HEK293 (cell line): ENCODE measurements around the gene COX19.

Source experiments
- CTCF ChIA-PET: fragments of 350-600 bp; formaldehyde crosslinking; extraction: SDS; loops from one replicate; lab custom pipeline; 2021; ENCODE audit warnings: antibody characterized with exemption; lab: Yijun Ruan, JAX
- POLR2A ChIA-PET: fragments of 300-600 bp; formaldehyde crosslinking; extraction: SDS; loops from one replicate; lab custom pipeline; 2020; ENCODE audit warnings: antibody characterized with exemption, inconsistent platforms; lab: Yijun Ruan, JAX
- H3K27ac ChIP-seq: fragments of 200-500 bp; sonication (Bioruptor generic); 2 replicates; pipeline ENCODE4 v1.5.1; 2014; ENCODE audit warnings: low read depth, low read length, control low read depth, inconsistent platforms; ENCODE audit errors: extremely low read depth
- H3K36me3 ChIP-seq, 2 experiments: fragments of 200-500 bp in 1 of 2; sonication (Bioruptor generic) in 1 of 2; 1 replicate in 1 of 2; 2 replicates in 1 of 2; pipeline ENCODE4 v1.5.1; 2014 to 2017; ENCODE audit warnings: inconsistent platforms in 2 of 2, low read length in 2 of 2; ENCODE audit not compliant: control insufficient read depth in 2 of 2, insufficient read depth in 1 of 2
- H3K4me1 ChIP-seq: fragments of 200-500 bp; sonication (Bioruptor generic); 2 replicates; pipeline ENCODE4 v1.5.1; 2014; ENCODE audit warnings: mild to moderate bottlenecking, low read length, inconsistent platforms; ENCODE audit not compliant: control insufficient read depth, insufficient read depth
- H3K4me3 ChIP-seq: 2 replicates; pipeline ENCODE4 v1.5.1; 2011; ENCODE audit warnings: low read depth, mild to moderate bottlenecking, control low read depth, low read length, moderate library complexity
- H3K9me3 ChIP-seq: fragments of 200-500 bp; sonication (Bioruptor generic); 2 replicates; pipeline ENCODE4 v1.5.1; 2014; ENCODE audit warnings: low read depth, low read length, inconsistent platforms; ENCODE audit not compliant: control insufficient read depth, insufficient read depth
- HOXC10 ChIP-seq: sonication (generic); formaldehyde crosslinking; IDR thresholded peaks from 2 replicates; pipeline ENCODE4 v1.8.1; 2023; ENCODE audit warnings: mild to moderate bottlenecking, missing genetic modification reagents
- KLF17 ChIP-seq: fragments of 450-650 bp; formaldehyde crosslinking; IDR thresholded peaks from 2 replicates; pipeline ENCODE4 v1.5.1; 2016; ENCODE audit warnings: missing biosample characterization, missing genetic modification characterization
- PRDM2 ChIP-seq: fragments of 450-650 bp; formaldehyde crosslinking; IDR thresholded peaks from 2 replicates; pipeline ENCODE4 v1.5.1; 2016; ENCODE audit warnings: missing biosample characterization, missing genetic modification characterization, borderline replicate concordance
- TRIM28 ChIP-seq: IDR thresholded peaks from 2 replicates; pipeline ENCODE4 v1.6.1; 2011; ENCODE audit warnings: low read length, control low read depth, borderline replicate concordance
- ZBTB11 ChIP-seq: fragments of 450-650 bp; formaldehyde crosslinking; conservative IDR thresholded peaks from 2 replicates; pipeline ENCODE4 v1.5.1; 2016; ENCODE audit warnings: low read depth, missing biosample characterization, missing genetic modification characterization
- ZBTB49 ChIP-seq: fragments of 450-650 bp; formaldehyde crosslinking; IDR thresholded peaks from 2 replicates; pipeline ENCODE4 v1.5.1; 2016; ENCODE audit warnings: missing biosample characterization, missing genetic modification characterization, low read depth
- ZBTB6 ChIP-seq: fragments of 450-650 bp; formaldehyde crosslinking; IDR thresholded peaks from 2 replicates; pipeline ENCODE4 v1.5.1; 2017; ENCODE audit warnings: missing biosample characterization, missing genetic modification characterization
- ZEB2 ChIP-seq: fragments of 450-650 bp; formaldehyde crosslinking; IDR thresholded peaks from 2 replicates; pipeline ENCODE4 v1.5.1; 2016; ENCODE audit warnings: missing biosample characterization, missing genetic modification characterization
- ZNF140 ChIP-seq: fragments of 450-650 bp; formaldehyde crosslinking; IDR thresholded peaks from 2 replicates; pipeline ENCODE4 v1.5.1; 2016; ENCODE audit warnings: missing biosample characterization, missing genetic modification characterization
- ZNF157 ChIP-seq: fragments of 450-650 bp; formaldehyde crosslinking; IDR thresholded peaks from 2 replicates; pipeline ENCODE4 v1.5.1; 2016; ENCODE audit warnings: missing biosample characterization, missing genetic modification characterization
- ZNF362 ChIP-seq: fragments of 450-650 bp; formaldehyde crosslinking; IDR thresholded peaks from 2 replicates; pipeline ENCODE4 v1.5.1; 2016; ENCODE audit warnings: missing biosample characterization, missing genetic modification characterization
- ZNF488 ChIP-seq: fragments of 450-650 bp; formaldehyde crosslinking; IDR thresholded peaks from 2 replicates; pipeline ENCODE4 v1.5.1; 2016; ENCODE audit warnings: missing biosample characterization, missing genetic modification characterization
- ZNF501 ChIP-seq: fragments of 450-650 bp; formaldehyde crosslinking; IDR thresholded peaks from 2 replicates; pipeline ENCODE4 v1.5.1; 2016; ENCODE audit warnings: missing biosample characterization, missing genetic modification characterization
- ZNF544 ChIP-seq: fragments of 450-650 bp; formaldehyde crosslinking; IDR thresholded peaks from 2 replicates; pipeline ENCODE4 v1.5.0; 2017; ENCODE audit warnings: missing biosample characterization, missing genetic modification characterization
- ZNF645 ChIP-seq: fragments of 450-650 bp; formaldehyde crosslinking; IDR thresholded peaks from 2 replicates; pipeline ENCODE4; 2016; ENCODE audit warnings: missing biosample characterization, missing genetic modification characterization
- ZNF670 ChIP-seq: fragments of 450-650 bp; formaldehyde crosslinking; IDR thresholded peaks from 2 replicates; pipeline ENCODE4 v1.5.1; 2016; ENCODE audit warnings: missing biosample characterization, missing genetic modification characterization, low read depth
- ZNF837 ChIP-seq: fragments of 450-650 bp; formaldehyde crosslinking; IDR thresholded peaks from 2 replicates; pipeline ENCODE4 v1.5.1; 2016; ENCODE audit warnings: missing biosample characterization, missing genetic modification characterization
- ZSCAN30 ChIP-seq: fragments of 450-650 bp; IDR thresholded peaks from 2 replicates; pipeline ENCODE4 v1.5.1; 2018; ENCODE audit warnings: missing biosample characterization, mild to moderate bottlenecking, missing genetic modification characterization, moderate library complexity

Gene COX19

GRCh38 chr7:921071-921461 is 54.3 kb downstream of the COX19 start:
- no peak overlapping the region for H3K4me3 ChIP-seq
- no peaks in the 10 kb centered on the region for H3K9me3 ChIP-seq
- no peaks in the 10 kb centered on the region for H3K4me1 ChIP-seq
- CTCF ChIA-PET, result interaction anchor here (0.9 kb wide), 1 partner anchor 72 kb away, joined by 3 read pairs; no protein-coding TSS in a partner anchor
- H3K36me3 ChIP-seq, result no peaks in the 10 kb centered on the region
- H3K27ac ChIP-seq, result no peak overlapping the region
- POLR2A ChIA-PET, result no interaction called here
- TF ChIP-seq ZNF645 (tag by site-specific recombination), result no peak
- no peak for TF ChIP-seq PRDM2 (tag by site-specific recombination)
- no peak for TF ChIP-seq ZBTB49 (tag by site-specific recombination)
- no peak for TF ChIP-seq ZNF362 (tag by site-specific recombination)
- no peak for TF ChIP-seq ZBTB6 (tag by site-specific recombination)
- TF ChIP-seq ZNF488 (tag by site-specific recombination), result no peak
- TF ChIP-seq HOXC10, result no peak
- TF ChIP-seq KLF17 (tag by site-specific recombination), result no peak
- TF ChIP-seq ZNF670 (tag by site-specific recombination), result no peak
- no peak for TF ChIP-seq ZNF501 (tag by site-specific recombination)
- TF ChIP-seq ZSCAN30, result no peak
- TF ChIP-seq ZNF544 (tag by site-specific recombination), result no peak
- TF ChIP-seq ZNF157 (tag by site-specific recombination), result no peak
- no peak for TF ChIP-seq ZBTB11 (tag by site-specific recombination)
- no peak for TF ChIP-seq ZNF140 (tag by site-specific recombination)
- TF ChIP-seq ZEB2, result no peak
- no peak for TF ChIP-seq ZNF837
- no peak for TF ChIP-seq TRIM28
